NCI-H2196 (cell line): ENCODE measurements around the gene ARHGAP8.
A peak's percentile ranks its signal among the peaks of the same experiment; 100 is the strongest.
"Not testable (repeated sequence)": the region's sequence is repeated elsewhere in the genome, so short reads cannot be mapped to it uniquely, and the experiment has no call there.

Experiments
- DNase-seq: peaks from one replicate; lab custom pipeline; 2025; ENCODE audit not compliant: unreplicated experiment; lab: John Stamatoyannopoulos, UW

Gene ARHGAP8

DNA sequence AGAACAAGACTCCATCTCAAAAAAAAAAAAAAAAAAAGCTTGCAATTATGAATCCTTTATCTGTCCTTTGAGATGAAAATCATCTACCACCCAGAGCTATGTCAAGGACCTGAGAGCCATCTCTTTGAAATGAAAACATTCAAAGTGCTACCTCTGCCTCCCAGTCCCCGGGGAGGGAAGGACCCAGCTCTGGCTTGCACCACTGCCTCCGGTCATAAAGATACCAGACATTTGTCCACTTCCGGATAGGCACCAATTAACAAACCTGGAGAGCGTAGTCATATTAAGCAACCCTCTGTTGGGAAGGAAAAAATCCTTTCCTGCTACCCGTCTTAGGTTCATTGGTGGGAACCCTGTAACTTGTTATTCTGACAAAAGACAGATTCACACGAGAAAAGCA lies 98.6 kb downstream of the ARHGAP8 start:
- DNase-seq, result no peak

GRCh38 chr22:44854641-44855040 lies 102.3 kb downstream of the ARHGAP8 start:
- not testable (repeated sequence) for DNase-seq

DNA sequence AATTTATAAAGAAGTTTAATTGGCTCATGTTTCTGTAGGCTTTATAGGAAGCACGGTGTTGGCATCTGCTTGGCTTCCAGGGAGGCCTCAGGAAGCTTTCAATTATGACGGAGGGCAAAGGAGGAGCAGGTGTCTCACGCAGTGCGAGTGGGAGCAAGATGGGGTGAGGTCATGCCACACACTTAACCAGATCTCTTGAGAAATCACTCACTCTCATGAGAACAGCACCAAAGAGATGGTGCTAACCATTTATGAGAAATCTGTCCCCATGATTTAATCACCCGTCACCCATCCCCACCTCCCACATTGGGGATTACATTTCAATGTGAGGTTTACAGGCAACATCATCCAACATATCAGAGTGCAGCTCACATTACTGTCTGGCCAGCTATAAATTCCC lies 103.5 kb downstream of the ARHGAP8 start:
- DNase-seq, result no peak

GRCh38 chr22:44858819-44859218 lies 106.4 kb downstream of the ARHGAP8 start:
- not testable (repeated sequence) for DNase-seq

- DNase-seq, result no peak
Measured at GRCh38 chr22:44859641-44860040, 107.3 kb downstream of the ARHGAP8 start.

GRCh38 chr22:44860311-44860710 lies 107.9 kb downstream of the ARHGAP8 start:
- DNase-seq, result no peak

GRCh38 chr22:44861245-44861644 lies 108.9 kb downstream of the ARHGAP8 start:
- DNase-seq, result no peak

DNA sequence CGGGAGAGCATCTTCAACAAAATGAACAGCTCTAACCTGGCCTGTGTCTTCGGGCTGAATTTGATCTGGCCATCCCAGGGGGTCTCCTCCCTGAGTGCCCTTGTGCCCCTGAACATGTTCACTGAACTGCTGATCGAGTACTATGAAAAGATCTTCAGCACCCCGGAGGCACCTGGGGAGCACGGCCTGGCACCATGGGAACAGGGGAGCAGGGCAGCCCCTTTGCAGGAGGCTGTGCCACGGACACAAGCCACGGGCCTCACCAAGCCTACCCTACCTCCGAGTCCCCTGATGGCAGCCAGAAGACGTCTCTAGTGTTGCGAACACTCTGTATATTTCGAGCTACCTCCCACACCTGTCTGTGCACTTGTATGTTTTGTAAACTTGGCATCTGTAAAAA lies 109.9 kb downstream of the ARHGAP8 start:
- DNase-seq, result no peak

GRCh38 chr22:44862981-44863860 lies 110.8 kb downstream of the ARHGAP8 start:
- no peak for DNase-seq

GRCh38 chr22:44865193-44866057 lies 113.0 kb downstream of the ARHGAP8 start:
- DNase-seq, result no peak

DNA sequence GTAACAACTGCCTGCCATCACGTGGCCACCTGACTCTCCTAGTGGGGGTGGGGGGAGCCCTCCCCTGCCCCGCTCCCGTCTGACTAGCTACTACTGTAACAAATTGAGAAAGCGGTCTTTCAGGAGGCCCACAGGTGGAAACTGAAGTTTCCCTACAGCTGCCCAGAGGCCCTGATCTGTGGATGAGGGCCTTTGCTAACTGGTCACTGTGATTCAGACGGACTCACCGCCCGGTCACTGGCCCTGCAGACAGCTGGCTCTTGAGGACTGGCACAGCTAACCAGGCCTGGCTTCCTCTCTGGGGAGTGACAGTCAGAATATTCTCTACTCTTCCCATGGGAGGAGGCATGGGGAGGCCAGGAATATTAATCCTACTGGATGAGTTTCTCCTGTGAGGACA lies 116.8 kb downstream of the ARHGAP8 start:
- DNase-seq, result no peak

- peak; percentile 12 for DNase-seq
Measured at GRCh38 chr22:44870021-44870420, 117.6 kb downstream of the ARHGAP8 start.

GRCh38 chr22:44871782-44872181 lies 119.4 kb downstream of the ARHGAP8 start:
- no peak for DNase-seq

DNA sequence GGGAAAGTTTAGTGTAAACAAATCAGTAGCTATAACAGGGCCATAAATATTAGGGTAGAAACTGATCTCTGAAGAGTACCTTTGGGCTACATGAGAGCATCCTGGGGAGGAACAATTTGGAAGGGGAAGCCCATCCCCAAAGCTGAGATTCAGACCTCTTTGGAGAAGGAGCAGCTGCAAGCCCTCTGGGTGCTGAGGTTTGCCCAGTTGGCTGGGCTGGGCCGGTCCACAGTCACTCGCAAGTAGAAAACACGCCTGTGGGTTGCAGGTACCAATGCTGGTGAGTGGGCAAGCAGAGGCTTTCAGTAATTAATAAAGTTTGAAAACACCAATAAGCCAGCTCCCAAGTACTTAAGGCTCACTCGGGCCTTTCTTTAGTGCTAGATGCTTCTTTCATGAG lies 124.5 kb downstream of the ARHGAP8 start:
- no peak for DNase-seq

DNA sequence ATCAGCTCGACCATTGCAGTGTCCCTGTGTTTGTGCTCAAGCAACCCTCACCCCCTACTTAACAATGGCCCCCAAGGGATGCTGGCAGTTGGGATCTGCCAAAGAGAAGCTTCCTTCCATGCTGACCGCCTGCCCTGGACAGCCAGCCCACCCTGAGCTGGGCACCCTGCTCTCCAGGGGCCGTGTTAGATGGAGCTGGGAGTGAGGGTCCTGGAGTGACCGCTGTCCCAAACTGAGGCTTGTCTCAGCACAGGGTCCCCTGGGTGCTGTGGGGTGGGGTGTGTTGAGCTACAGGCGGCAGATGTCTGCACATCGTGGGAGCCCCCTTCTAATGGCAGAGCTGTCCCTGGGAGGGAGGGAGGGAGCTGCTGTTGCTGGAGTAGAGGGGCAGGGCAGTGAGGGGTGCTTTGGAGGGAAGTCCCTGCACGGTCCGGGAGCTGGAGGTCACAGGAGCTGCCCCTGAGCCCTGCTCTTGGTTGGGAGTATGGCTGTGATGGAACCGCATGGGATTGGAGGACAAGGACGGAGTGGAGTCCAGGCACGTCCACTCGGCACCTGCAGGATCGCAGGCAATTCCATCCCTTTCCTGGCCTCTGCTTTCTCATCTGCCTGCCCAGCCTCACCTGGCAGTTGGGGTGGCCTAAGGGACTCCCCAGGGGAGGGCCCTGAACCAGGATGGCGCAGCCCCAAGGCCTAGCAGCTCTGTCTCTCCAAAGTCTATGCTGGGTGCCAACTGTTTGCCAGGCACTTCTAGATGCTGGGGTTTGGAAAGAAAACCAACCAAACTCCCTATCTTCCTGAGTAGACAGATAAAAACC lies 126.3 kb downstream of the ARHGAP8 start:
- no peak for DNase-seq

DNA sequence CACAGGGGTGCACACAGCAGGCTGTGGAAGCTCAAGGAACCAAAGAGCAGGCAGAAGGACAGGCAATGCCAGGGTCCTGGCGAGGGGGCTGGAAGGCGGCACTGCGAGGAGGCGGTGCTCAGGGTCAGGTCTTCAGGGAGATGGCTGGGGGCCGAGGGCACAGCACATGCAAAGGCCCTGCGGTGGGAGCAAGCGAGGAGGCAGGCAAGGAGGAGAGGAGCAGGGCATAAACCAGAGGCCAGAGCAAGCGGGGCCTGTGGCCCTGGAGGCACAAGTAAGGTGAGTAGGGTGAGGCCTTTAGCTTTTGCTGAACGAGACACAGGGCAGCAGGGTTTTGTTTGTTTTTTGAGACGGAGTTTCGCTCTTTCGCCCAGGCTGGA lies 126.9 kb downstream of the ARHGAP8 start:
- no peak for DNase-seq

DNA sequence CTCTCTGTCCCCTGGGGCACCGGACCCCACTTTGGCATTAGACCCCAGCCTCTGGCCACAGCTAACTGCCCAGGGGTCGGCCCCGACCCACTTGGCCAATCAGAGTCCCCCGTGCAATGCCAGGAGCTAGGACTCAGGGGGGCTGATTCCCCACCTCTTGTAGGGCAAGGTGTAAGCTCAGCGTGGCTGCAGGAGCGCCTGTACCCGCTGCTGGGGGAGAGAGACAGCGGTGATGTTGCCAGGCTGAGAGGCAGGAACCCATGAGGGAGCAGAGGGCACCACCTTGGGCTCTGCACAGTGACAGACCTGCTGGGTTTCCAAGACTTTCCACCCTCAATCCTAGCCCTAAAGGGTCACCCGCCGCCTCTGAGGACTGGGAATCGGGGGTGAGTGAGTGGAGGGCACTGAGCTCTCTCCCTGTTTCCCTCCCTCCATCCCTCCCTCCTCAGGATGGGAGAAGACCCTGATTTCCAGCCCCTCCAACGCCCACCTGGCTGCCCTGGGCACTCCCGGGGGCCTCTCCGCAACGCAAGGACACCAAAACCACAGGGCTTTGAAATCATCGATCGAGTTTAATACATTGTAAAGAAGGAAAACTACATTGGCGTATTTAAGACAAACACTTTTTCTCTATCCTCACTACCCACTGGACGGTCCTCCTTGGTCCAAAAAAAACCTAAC lies 128.4 kb downstream of the ARHGAP8 start:
- DNase-seq, result no peak

DNA sequence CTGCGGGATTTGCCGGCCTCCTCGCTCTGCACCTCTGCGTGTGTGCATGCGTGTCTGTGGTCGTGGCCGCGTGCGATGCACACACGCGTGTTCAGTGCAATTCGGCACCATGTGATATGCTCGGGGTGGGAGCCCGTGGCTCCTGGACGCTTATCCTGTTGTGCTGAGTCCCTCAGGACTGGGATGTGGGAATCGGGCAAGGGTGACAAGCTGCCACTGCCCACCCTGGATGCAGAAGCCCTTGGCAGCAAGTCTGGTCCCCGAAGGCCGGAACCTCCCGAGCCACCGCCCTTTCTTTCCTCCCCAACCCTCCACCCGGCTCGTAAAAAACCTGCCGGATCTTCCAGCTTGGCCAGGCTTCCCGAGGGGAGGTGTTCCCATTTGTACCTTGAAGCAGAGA lies 129.2 kb downstream of the ARHGAP8 start:
- DNase-seq, result no peak

- DNase-seq, result no peak
Measured at GRCh38 chr22:44882226-44882905, 130.0 kb downstream of the ARHGAP8 start.

DNA sequence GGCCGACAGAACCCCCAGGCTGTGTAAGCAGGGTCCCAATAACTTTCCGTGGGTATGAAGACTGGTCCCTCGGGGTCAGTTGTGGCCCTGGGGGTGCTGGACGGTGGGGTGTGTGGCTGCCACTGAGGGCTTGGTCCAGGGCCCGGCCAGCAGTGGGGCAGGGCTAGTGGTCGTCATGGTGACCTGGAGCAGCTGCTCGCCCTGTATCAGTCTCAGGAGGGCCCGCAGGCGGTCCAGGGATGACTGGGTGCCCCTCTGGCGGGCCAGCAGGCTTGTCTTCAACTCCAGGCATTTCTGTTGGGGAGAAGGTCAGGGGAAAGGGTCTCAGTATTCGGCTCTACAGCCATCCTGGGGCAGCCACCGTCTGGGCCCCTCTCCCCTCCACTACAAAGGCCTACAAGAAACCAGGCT lies 130.6 kb downstream of the ARHGAP8 start:
- no peak for DNase-seq
